Stomach (tissue), 9 donors: ENCODE measurements around the gene ZFR2. TPM values are rescaled to one million over a fixed set of nuclear protein-coding genes. Genes with fewer than 3 reads are reported as not detected.

Experiments
- DNase-seq, 2 donors: peaks; one replicate each; pipeline versions ENCODE4 v3.0.0 to v3.0.0-alpha.2; 2013 to 2019
- H3K27ac ChIP-seq, 5 donors: fragments of 200-600 bp in 4 of 5; sonication (generic) in 4 of 5; one replicate each; pipeline ENCODE4 v1.5.1; 2013 to 2019; ENCODE audit warnings: mild to moderate bottlenecking in 1 of 5, moderate library complexity in 1 of 5
- H3K27me3 ChIP-seq, 3 donors: fragments of 200-600 bp; sonication (generic); one replicate each; pipeline ENCODE4 v1.5.1; 2017 to 2019; ENCODE audit warnings: mixed run types in 1 of 3
- H3K36me3 ChIP-seq, 4 donors: fragments of 200-600 bp; sonication (generic); 1 replicate in 3 of 4; 2 replicates in 1 of 4; pipeline ENCODE4 v1.5.1; 2016 to 2019
- H3K4me1 ChIP-seq, 4 donors: fragments of 200-600 bp; sonication (generic); one replicate each; pipeline ENCODE4 v1.5.1; 2016 to 2019
- H3K4me3 ChIP-seq, 4 donors: fragments of 200-600 bp; sonication (generic) in 3 of 4; one replicate each; pipeline ENCODE4 v1.5.1; 2016 to 2019; ENCODE audit warnings: mild to moderate bottlenecking in 1 of 4
- H3K9me3 ChIP-seq, 4 donors: fragments of 200-600 bp; sonication (generic); one replicate each; pipeline ENCODE4 v1.5.1; 2016 to 2019
- CTCF ChIP-seq, 7 experiments: fragments of 450-650 bp in 4 of 7; fragments of 200-600 bp in 3 of 7; sonication (generic) in 3 of 7; IDR thresholded peaks; one replicate each; pipeline ENCODE4 v1.5.1; 2016 to 2019; ENCODE audit warnings: antibody characterized with exemption in 7 of 7, control low read depth in 2 of 7, mild to moderate bottlenecking in 1 of 7
- EP300 ChIP-seq: sonication (generic); formaldehyde crosslinking; IDR thresholded peaks from one replicate; pipeline ENCODE4 v1.6.1; 2017; ENCODE audit warnings: antibody characterized with exemption
- POLR2A ChIP-seq, 4 donors: fragments of 450-650 bp; IDR thresholded peaks; one replicate each; pipeline ENCODE4 v1.6.1; 2016; ENCODE audit warnings: antibody characterized with exemption in 4 of 4, control low read depth in 2 of 4, mild to moderate bottlenecking in 1 of 4, moderate library complexity in 1 of 4
- POLR2AphosphoS5 ChIP-seq, 3 donors: sonication (generic); formaldehyde crosslinking; IDR thresholded peaks; one replicate each; pipeline ENCODE4 v1.6.1; 2016; ENCODE audit warnings: antibody characterized with exemption in 3 of 3
- WGBS, 5 donors: extraction: QIAGEN DNeasy Blood & Tissue Kit in 3 of 5; methylation state at CpG; one replicate each; pipeline versions ENCODE4 v1.1.5 to v1.1.7; 2013 to 2018; 5-methylcytosine and 5-hydroxymethylcytosine counted together
- intact Hi-C: fragments of 100-400 bp; cut with DNase I; formaldehyde crosslinking; loops from one replicate; pipeline ENCODE4 v1.15.1; 2023; ENCODE audit warnings: low total_unique reads
- polyA plus RNA-seq, 3 donors: library from polyadenylated mRNA; stranded (reverse); fragments of 200-250 nt; gene quantifications; one replicate each; pipeline ENCODE4 v1.2.3, GENCODE V29; 2013
- total RNA-seq, 5 donors: library from RNA; depleted of rRNA; stranded (reverse); fragments of >200 nt; gene quantifications; one replicate each; pipeline versions ENCODE4 v1.1.0 to v1.2.3, GENCODE V29; 2014 to 2016
- donor health status: healthy with polysubstance abuse.
- donor health status: Bipolar disorder and iron deficiency.
- donor health status: healthy.

Gene ZFR2
- total and polyA plus RNA-seq, 8 donors, result 0.10 to 0.29 TPM; not detected in 6

GRCh38 chr19:3798137-3798536 is 70.7 kb downstream of the ZFR2 start:
- Histone ChIP-seq H3K4me1 (peaks cover 7 to 13% (median 10%) of the 10 kb centered on the region in 4 donors), H3K36me3 (no peaks in the 10 kb centered on the region), H3K27ac (no peak overlapping the region), H3K27me3 (peaks cover 0 to 57% (median 34%) of the 10 kb centered on the region in 3 donors), H3K9me3 (peaks cover 0 to 14% (median 13%) of the 10 kb centered on the region in 4 donors), H3K4me3 (no peak overlapping the region)
- DNase-seq, result no peak
- 57 to 66% (median 60%) methylated on average over 6 of the region's 6 CpGs for WGBS, 5 donors
- no peak for TF ChIP-seq EP300
- no peak for TF ChIP-seq CTCF (IDR thresholded peaks at IDR 0.05)
- no peak for TF ChIP-seq POLR2A (IDR thresholded peaks at IDR 0.05)
- TF ChIP-seq POLR2AphosphoS5 (IDR thresholded peaks at IDR 0.05), result no peak
- intact Hi-C loops, result no loop called here

GRCh38 chr19:3796358-3796757 is 72.5 kb downstream of the ZFR2 start:
- Histone ChIP-seq H3K27ac (no peak overlapping the region), H3K9me3 (peaks cover 0 to 14% (median 13%) of the 10 kb centered on the region in 4 donors), H3K4me1 (peaks cover 3 to 7% (median 5%) of the 10 kb centered on the region in 4 donors), H3K4me3 (no peak overlapping the region), H3K27me3 (peaks cover 0 to 39% (median 18%) of the 10 kb centered on the region in 3 donors), H3K36me3 (no peaks in the 10 kb centered on the region)
- TF ChIP-seq EP300 (no peak), POLR2AphosphoS5 (IDR thresholded peaks at IDR 0.05) (no peak), CTCF (IDR thresholded peaks at IDR 0.05) (no peak), POLR2A (IDR thresholded peaks at IDR 0.05) (no peak)
- no peak for DNase-seq
- WGBS, 5 donors, result 96 to 98% (median 97%) methylated on average over 2 of the region's 2 CpGs
- intact Hi-C loops, result no loop called here

- WGBS, 5 donors, result 82 to 100% (median 91%) methylated on average over 3 of the region's 3 CpGs
Measured at GRCh38 chr19:3793799-3794198, 75.0 kb downstream of the ZFR2 start.

GRCh38 chr19:3792114-3792513 is 76.7 kb downstream of the ZFR2 start:
- no peaks in the 10 kb centered on the region for H3K36me3 ChIP-seq
- intact Hi-C loops, result no loop called here
- H3K4me1 ChIP-seq, result no peaks in the 10 kb centered on the region
- TF ChIP-seq POLR2A (IDR thresholded peaks at IDR 0.05) (no peak), CTCF (IDR thresholded peaks at IDR 0.05) (no peak), EP300 (no peak), POLR2AphosphoS5 (IDR thresholded peaks at IDR 0.05) (no peak)
- H3K27me3 ChIP-seq, result peaks cover 0 to 20% (median 0%) of the 10 kb centered on the region in 3 donors
- H3K4me3 ChIP-seq, result no peak overlapping the region
- no peak for DNase-seq
- no peak overlapping the region for H3K27ac ChIP-seq
- peaks cover 0 to 18% (median 15%) of the 10 kb centered on the region in 4 donors for H3K9me3 ChIP-seq
- 70 to 80% (median 75%) methylated on average over 3 of the region's 3 CpGs for WGBS, 5 donors

More at GRCh38 chr19:3793799-3794198, 75.0 kb downstream of the ZFR2 start:
- Histone ChIP-seq H3K27me3 (peaks cover 0 to 28% (median 5%) of the 10 kb centered on the region in 3 donors), H3K4me1 (no peaks in the 10 kb centered on the region), H3K4me3 (no peak overlapping the region), H3K9me3 (peaks cover 0 to 22% (median 17%) of the 10 kb centered on the region in 4 donors), H3K36me3 (no peaks in the 10 kb centered on the region), H3K27ac (no peak overlapping the region)
- intact Hi-C loops, result no loop called here
- DNase-seq, result no peak
- no peak for TF ChIP-seq POLR2A (IDR thresholded peaks at IDR 0.05)
- TF ChIP-seq POLR2AphosphoS5 (IDR thresholded peaks at IDR 0.05), result no peak
- TF ChIP-seq CTCF (IDR thresholded peaks at IDR 0.05), result no peak
- TF ChIP-seq EP300, result no peak
